Measurements from ENCODE around the gene GABARAP. TPM values are rescaled to one million over a fixed set of nuclear protein-coding genes. Genes with fewer than 3 reads are reported as not detected.
A peak's percentile ranks its signal among the peaks of the same experiment; 100 is the strongest.

Gene GABARAP
- total and polyA plus RNA-seq, 2 of the 13 experiments (the other 11 are each of a cell fraction or from before 2014, with no cell fraction given) = 161 to 310 TPM

DNA sequence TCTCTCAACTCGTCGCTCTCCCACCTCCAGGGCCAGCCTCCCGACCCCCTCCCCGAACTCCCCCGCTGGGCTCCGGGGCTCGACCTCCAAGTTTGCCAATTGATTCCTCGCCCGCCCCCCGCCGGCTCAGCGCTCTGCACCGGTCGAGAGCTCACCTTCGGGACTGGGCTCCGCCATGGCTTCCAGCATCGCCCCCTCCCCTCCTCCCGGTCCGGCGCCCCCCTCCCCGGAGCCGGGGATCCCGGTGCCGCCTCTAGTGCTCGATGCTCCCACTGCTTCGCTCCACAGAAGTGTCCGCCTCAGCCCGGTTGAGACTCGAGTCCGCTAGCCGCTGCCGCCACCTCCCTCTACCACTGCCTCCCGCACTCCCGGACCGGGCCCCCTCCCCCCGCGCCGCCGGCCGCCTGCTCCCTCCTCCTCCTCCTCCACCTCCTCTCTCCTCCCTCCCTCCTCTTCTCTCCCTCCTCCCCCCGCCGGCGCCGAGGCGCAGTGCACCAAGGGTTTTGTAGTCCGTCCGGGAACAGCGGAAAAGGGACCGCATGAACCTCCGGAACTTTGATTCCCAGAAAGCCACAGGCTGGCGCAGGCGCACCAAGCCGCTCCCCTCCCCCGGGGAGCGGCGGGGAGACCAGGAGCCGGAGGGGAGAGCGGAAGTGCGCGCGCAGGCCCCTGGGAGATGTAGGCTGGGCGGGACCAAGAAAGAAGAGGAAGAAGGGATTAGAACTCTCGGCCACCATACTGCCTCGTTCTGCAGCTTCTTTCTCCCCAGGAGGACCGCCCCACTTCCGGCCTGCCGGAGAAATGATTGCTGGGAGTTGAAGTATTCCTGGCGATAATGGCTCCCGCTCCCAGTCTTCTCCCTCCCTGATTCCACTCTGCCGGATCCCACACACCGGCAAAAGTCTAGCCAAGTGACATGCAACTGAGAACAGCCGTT is 2.9 kb downstream of the GABARAP start, which contains the start of gene PHF23 (continued):
- TF ChIP-seq ZNF460 (CRISPR knock-in tag; IDR thresholded peaks at IDR 0.05; ENCODE audit: borderline replicate concordance) (no peak), CHD4 (IDR thresholded peaks at IDR 0.05; ENCODE audit: borderline replicate concordance, low read length) (no peak), TCF12 (IDR thresholded peaks at IDR 0.05) (no peak), TCF12 (CRISPR knock-in tag; IDR thresholded peaks at IDR 0.05) (no peak), PCBP1 (IDR thresholded peaks at IDR 0.05; ENCODE audit: borderline replicate concordance, low read depth, low read length) (peak; percentile 96), XRCC5 (optimal IDR thresholded peaks at IDR 0.05; ENCODE audit: low read length) (peak; percentile 70), ZNF562 (CRISPR knock-in tag; IDR thresholded peaks at IDR 0.05; ENCODE audit: borderline replicate concordance) (no peak), HIVEP1 (CRISPR knock-in tag; IDR thresholded peaks at IDR 0.05) (no peak; the same call in 1 of the 2 replicates), TARDBP (CRISPR knock-in tag; IDR thresholded peaks at IDR 0.05) (peak; percentile 91), ZNF44 (CRISPR knock-in tag; IDR thresholded peaks at IDR 0.05) (peak; percentile 51; the same call in 1 of the 2 replicates), MXD4 (CRISPR knock-in tag; IDR thresholded peaks at IDR 0.05) (no peak), ZNF326 (CRISPR knock-in tag; IDR thresholded peaks at IDR 0.05; ENCODE audit: borderline replicate concordance) (no peak), HMG20B (CRISPR knock-in tag; conservative IDR thresholded peaks at IDR 0.05) (no peak), PHF21A (CRISPR knock-in tag; IDR thresholded peaks at IDR 0.05) (no peak), ONECUT2 (CRISPR knock-in tag; IDR thresholded peaks at IDR 0.05) (no peak), ZNF570 (CRISPR knock-in tag; IDR thresholded peaks at IDR 0.05; ENCODE audit: borderline replicate concordance) (no peak), ZNF205 (CRISPR knock-in tag; IDR thresholded peaks at IDR 0.05) (0 out of 2 replicates have a peak, but pooled peaks have one; percentile 15), ZNF282 (IDR thresholded peaks at IDR 0.05; ENCODE audit: partially characterized antibody) (no peak)
- TF ChIP-seq, protein P1, sequence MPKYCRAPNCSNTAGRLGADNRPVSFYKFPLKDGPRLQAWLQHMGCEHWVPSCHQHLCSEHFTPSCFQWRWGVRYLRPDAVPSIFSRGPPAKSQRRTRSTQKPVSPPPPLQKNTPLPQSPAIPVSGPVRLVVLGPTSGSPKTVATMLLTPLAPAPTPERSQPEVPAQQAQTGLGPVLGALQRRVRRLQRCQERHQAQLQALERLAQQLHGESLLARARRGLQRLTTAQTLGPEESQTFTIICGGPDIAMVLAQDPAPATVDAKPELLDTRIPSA (CRISPR knock-in tag; IDR thresholded peaks at IDR 0.05; ENCODE audit: borderline replicate concordance) = no peak
- TF ChIP-seq, protein P2, sequence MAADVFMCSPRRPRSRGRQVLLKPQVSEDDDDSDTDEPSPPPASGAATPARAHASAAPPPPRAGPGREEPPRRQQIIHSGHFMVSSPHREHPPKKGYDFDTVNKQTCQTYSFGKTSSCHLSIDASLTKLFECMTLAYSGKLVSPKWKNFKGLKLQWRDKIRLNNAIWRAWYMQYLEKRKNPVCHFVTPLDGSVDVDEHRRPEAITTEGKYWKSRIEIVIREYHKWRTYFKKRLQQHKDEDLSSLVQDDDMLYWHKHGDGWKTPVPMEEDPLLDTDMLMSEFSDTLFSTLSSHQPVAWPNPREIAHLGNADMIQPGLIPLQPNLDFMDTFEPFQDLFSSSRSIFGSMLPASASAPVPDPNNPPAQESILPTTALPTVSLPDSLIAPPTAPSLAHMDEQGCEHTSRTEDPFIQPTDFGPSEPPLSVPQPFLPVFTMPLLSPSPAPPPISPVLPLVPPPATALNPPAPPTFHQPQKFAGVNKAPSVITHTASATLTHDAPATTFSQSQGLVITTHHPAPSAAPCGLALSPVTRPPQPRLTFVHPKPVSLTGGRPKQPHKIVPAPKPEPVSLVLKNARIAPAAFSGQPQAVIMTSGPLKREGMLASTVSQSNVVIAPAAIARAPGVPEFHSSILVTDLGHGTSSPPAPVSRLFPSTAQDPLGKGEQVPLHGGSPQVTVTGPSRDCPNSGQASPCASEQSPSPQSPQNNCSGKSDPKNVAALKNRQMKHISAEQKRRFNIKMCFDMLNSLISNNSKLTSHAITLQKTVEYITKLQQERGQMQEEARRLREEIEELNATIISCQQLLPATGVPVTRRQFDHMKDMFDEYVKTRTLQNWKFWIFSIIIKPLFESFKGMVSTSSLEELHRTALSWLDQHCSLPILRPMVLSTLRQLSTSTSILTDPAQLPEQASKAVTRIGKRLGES (CRISPR knock-in tag; IDR thresholded peaks at IDR 0.05; ENCODE audit: borderline replicate concordance) = no peak
- TF ChIP-seq, protein P3, sequence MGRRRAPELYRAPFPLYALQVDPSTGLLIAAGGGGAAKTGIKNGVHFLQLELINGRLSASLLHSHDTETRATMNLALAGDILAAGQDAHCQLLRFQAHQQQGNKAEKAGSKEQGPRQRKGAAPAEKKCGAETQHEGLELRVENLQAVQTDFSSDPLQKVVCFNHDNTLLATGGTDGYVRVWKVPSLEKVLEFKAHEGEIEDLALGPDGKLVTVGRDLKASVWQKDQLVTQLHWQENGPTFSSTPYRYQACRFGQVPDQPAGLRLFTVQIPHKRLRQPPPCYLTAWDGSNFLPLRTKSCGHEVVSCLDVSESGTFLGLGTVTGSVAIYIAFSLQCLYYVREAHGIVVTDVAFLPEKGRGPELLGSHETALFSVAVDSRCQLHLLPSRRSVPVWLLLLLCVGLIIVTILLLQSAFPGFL (CRISPR knock-in tag; IDR thresholded peaks at IDR 0.05) = no peak
- TF ChIP-seq, protein P4, sequence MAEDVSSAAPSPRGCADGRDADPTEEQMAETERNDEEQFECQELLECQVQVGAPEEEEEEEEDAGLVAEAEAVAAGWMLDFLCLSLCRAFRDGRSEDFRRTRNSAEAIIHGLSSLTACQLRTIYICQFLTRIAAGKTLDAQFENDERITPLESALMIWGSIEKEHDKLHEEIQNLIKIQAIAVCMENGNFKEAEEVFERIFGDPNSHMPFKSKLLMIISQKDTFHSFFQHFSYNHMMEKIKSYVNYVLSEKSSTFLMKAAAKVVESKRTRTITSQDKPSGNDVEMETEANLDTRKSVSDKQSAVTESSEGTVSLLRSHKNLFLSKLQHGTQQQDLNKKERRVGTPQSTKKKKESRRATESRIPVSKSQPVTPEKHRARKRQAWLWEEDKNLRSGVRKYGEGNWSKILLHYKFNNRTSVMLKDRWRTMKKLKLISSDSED (CRISPR knock-in tag; IDR thresholded peaks at IDR 0.05) = no peak
- TF ChIP-seq, protein P5, sequence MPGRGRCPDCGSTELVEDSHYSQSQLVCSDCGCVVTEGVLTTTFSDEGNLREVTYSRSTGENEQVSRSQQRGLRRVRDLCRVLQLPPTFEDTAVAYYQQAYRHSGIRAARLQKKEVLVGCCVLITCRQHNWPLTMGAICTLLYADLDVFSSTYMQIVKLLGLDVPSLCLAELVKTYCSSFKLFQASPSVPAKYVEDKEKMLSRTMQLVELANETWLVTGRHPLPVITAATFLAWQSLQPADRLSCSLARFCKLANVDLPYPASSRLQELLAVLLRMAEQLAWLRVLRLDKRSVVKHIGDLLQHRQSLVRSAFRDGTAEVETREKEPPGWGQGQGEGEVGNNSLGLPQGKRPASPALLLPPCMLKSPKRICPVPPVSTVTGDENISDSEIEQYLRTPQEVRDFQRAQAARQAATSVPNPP (CRISPR knock-in tag; IDR thresholded peaks at IDR 0.05) = 0 out of 2 replicates have a peak, but pooled peaks have one; percentile 46
